GM18508 (cell line): ENCODE results near the gene FAAH2.
"Not testable (repeated sequence)": the region's sequence is repeated elsewhere in the genome, so short reads cannot be mapped to it uniquely, and the experiment has no call there.

Experiments used
- ATAC-seq: cut with Tn5 transposase; IDR thresholded peaks from one replicate; pipeline ENCODE4 v1.9.1; 2021; ENCODE audit warnings: moderate number of reproducible peaks; ENCODE audit not compliant: insufficient read depth, unreplicated experiment

Gene FAAH2

GRCh38 chrX:57286507-57287251, at the start of gene FAAH2:
FAAH2 (plus strand) TSS chrX:57286706; CDS start chrX:57286826, 120 bp downstream.
- ATAC-seq, result peak; percentile 80

GRCh38 chrX:57241967-57242366, 44.5 kb upstream of the FAAH2 start:
- no peak for ATAC-seq

GRCh38 chrX:57251965-57252364, 34.5 kb upstream of the FAAH2 start:
- no peak for ATAC-seq

- no peak for ATAC-seq
These were observed 21.4 kb upstream of the FAAH2 start for GRCh38 chrX:57265126-57265525.

GRCh38 chrX:57266275-57266674, 20.2 kb upstream of the FAAH2 start:
- ATAC-seq, result no peak

GRCh38 chrX:57266871-57267270, 19.6 kb upstream of the FAAH2 start:
- no peak for ATAC-seq

- no peak for ATAC-seq
These were observed 19.2 kb upstream of the FAAH2 start for GRCh38 chrX:57267308-57267707.

- ATAC-seq, result no peak
These were observed 15.5 kb upstream of the FAAH2 start for GRCh38 chrX:57270980-57271379.

GRCh38 chrX:57282568-57282967, 3.9 kb upstream of the FAAH2 start:
- no peak for ATAC-seq

GRCh38 chrX:57285001-57285400, 1.5 kb upstream of the FAAH2 start:
- ATAC-seq, result no peak

GRCh38 chrX:57289089-57289488, 2.6 kb downstream of the FAAH2 start:
- ATAC-seq, result no peak

- no peak for ATAC-seq
These were observed 8.5 kb downstream of the FAAH2 start for GRCh38 chrX:57294961-57295360.

GRCh38 chrX:57295679-57296078, 9.2 kb downstream of the FAAH2 start:
- ATAC-seq, result not testable (repeated sequence)

- no peak for ATAC-seq
These were observed 27.2 kb downstream of the FAAH2 start for GRCh38 chrX:57313583-57314215.

- ATAC-seq, result no peak
These were observed 42.5 kb downstream of the FAAH2 start for GRCh38 chrX:57329008-57329407.

GRCh38 chrX:57335790-57336189, 49.3 kb downstream of the FAAH2 start:
- ATAC-seq, result not testable (repeated sequence)

GRCh38 chrX:57353472-57354132, 67.1 kb downstream of the FAAH2 start:
- ATAC-seq, result no peak

- no peak for ATAC-seq
These were observed 77.6 kb downstream of the FAAH2 start for GRCh38 chrX:57364145-57364544.

- ATAC-seq, result no peak
These were observed 79.9 kb downstream of the FAAH2 start for GRCh38 chrX:57366430-57366829.

- no peak for ATAC-seq
These were observed 81.1 kb downstream of the FAAH2 start for GRCh38 chrX:57367649-57368048.

GRCh38 chrX:57368158-57368557, 81.7 kb downstream of the FAAH2 start:
- no peak for ATAC-seq
